Hematopoietic multipotent progenitor cell treated with erythropoietin and hydrocortisone succinate and interleukin-3 and kit ligand, for 6 days (in vitro differentiated cells): ENCODE measurements around the gene DRD1.
"Not testable (repeated sequence)": the region's sequence is repeated elsewhere in the genome, so short reads cannot be mapped to it uniquely, and the experiment has no call there.

Experiments
- DNase-seq: peaks from one replicate; pipeline ENCODE4 v3.0.0-alpha.2; 2015

DRD1 gene

GRCh38 chr5:175467983-175468690, 24.2 kb upstream of the DRD1 start:
- no peak for DNase-seq

DNA sequence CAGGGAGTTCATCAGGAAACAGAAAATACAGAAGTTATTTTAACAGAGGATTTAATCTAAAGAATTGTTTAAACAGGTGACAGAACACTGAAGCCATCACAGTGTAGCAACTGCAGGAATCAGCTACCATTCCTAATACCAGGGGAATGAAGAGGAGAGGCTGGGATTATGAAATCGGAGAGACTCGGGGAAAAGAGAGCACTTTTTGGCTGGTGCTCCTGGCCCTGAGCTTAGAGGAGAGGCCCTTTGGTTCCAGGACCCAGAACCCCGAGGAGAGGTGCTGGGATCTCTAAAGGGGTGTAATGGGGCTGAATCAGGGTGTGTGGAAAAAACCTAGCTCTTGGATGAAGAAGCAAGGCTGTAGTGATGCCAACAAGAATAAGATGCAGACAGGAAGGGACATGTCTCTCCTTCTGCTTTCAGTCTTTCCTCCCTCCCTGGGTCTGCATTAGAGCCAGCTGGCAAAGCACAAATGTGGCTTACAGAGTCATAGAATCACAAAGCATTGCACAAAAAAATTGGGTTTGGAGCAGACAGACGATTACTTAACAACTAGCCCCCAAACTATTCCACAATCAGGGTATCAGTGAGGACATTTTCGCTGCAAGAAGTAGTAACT, 22.8 kb upstream of the DRD1 start:
- no peak for DNase-seq

DNA sequence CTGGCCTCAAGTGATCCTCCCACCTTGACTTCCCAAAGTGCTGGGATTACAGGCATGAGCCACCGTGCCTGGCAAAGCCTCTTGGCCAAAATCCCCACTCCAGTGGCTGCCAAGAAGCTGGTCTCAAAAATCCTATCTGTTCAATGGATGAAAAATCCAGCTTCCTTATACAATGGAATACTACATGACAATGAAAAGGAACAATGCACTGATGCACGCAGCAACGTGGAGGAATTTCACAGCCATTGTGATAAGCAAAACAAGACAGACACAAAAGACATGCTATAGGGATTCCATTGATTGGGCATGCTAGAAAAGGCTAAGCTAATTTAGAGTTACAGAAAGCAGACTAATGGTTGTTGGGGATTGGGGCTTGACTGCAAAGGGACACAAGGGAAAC, 21.3 kb upstream of the DRD1 start:
- no peak for DNase-seq

GRCh38 chr5:175464942-175465233, 20.9 kb upstream of the DRD1 start:
- DNase-seq = no peak

DNA sequence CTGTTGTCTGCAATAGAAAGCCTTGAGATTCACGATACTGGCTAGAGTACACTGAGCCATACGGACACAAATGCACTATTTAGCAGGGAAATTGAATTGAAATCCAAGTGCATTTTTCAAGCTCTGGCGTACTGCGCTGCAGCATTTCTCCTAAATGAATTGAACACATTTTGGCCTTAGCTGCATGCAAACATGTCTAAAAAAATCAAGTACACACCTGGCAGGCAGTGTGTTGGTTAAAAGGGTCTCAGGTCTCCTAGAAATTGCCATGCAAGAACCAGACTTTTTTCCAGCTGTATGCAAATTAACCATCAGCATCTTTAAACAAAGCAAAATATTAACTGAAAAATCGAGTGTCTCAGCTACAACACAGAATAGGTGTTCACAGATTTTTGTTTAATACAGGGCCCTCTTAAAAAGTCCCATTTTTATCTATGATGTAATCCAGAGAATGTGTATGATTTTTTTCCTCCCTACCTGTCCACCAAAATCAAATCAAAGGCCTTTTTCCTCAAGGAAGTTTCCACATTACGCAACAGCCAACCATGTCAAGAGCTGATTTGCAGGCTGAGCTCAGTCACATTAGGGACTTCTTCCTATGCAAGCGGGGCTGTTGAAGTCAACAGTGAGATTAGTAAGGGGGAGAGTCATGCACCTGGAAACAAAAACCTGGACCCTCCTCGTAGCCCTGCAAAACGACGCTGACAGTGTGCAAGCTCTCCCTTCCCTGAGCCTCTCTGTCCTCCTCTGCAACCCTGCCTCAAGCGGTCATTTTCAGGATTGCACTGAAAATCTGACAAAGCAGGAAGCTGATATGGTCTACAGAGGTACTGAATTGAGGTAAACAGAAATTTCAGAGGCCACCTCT, 20.3 kb upstream of the DRD1 start:
- DNase-seq = peak; percentile 59

DNA sequence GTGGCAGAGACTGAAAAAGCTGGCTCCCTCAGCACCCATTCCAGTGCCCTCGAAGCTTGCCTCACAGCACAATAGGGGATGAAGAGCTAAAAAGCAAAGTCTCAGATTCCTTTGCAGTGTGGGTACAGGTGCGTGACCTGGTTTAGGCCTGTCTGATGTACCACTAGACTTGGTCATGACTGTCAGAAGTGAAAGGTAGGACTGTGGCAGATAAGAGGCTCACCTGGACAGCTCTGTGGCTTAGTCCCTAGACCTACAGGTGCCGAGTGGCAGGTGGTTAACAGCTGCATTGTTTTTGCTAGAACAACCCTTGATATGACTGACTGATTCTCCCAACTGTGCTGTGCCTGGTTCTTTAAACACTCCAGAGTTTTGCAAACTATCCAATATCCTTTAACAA, 19.7 kb upstream of the DRD1 start:
- DNase-seq = no peak

DNA sequence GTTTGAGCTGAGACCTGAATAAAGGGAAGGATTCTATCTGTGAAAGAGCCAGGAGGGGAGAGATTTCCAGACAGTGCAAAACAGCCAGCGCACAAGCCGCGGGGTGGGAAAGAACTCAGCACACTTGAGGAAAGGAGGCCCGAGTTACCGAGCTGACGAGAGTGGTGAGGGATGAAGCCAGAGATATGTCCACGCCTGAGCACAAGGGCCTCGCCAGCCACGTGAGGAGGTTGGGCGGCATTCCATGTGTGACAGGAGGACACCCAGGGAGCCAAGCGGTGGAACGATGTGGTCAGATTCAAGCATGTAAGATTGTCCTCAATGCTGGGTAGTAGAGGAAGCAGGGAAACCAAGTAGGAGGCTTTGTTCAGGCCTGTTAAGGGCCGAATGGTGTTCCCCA, 17.4 kb upstream of the DRD1 start:
- no peak for DNase-seq

- no peak for DNase-seq
These were observed 16.6 kb upstream of the DRD1 start for GRCh38 chr5:175460552-175460951.

GRCh38 chr5:175460126-175460525, 16.1 kb upstream of the DRD1 start:
- DNase-seq = peak; percentile 20

- DNase-seq = no peak
These were observed 13.5 kb upstream of the DRD1 start for GRCh38 chr5:175457466-175457865.

DNA sequence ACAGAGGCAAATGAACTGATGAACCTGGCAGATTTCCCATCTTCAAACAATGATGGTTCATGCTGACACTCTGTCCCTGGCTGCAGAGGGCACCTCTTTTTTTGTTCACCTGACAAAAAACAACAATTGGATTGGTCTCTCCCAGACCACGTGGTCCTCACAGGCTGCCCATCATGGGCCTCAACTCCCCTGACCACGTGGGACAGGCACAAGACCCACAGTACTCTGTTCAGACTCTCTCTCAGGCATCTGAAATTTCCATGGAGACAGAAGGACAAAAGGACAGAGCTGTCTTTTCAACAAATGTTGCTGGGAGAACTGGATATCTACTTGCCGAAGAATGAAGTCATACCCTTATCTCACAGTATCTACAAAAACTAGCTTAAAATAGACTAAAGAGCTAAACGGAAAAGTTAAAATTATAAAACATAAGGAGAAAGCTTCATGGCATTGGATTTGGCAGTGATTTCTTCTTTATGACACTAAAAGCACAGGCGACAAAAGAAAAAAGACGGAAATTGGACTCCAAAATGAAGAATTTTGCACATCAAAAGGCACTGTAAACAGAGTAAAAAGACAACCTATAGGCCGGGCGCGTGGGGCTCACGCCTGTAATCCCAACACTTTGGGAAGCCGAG, 12.2 kb upstream of the DRD1 start:
- no peak for DNase-seq

- DNase-seq = not testable (repeated sequence)
These were observed 10.4 kb upstream of the DRD1 start for GRCh38 chr5:175454338-175454737.

DNA sequence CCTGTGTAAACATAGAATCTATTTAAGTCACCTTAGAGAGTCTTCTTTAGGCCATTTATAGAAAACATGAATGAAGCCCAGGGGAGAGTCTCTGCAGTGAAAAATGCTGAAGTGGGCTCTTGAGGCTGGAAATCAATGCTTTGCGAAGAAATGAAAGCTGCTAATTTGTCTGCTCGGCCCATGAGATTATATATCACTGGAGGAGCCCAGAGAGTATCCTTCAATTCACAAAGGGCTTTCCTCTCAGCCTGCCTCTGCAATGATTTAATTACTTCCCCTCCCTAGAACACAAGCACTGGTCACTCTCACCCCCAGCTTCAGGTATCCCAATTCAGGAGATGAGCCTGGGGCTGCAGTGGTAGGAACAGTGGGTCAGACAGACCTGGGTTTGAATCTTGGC, 8.2 kb upstream of the DRD1 start:
- no peak for DNase-seq

GRCh38 chr5:175448276-175448675, 4.3 kb upstream of the DRD1 start:
- DNase-seq = no peak

DNA sequence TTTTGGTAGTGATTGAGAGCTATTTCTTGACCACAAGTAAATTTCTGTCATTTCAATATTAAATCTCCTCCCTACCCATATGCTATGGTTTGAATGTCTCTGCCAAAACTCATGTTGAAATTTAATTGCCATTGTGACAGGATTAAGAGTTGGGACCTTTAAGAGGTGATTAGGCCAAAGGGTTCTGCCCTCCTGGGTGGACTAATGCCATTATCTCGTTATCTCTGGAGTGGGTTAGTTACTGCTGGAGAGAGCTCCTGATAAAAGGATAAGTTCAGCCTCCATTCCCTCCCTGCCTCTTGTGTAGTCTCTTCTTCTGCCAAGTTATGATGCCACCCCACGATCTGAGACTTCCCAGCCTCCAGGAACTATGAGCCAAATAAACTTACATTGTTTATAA, 3.6 kb upstream of the DRD1 start:
- no peak for DNase-seq

GRCh38 chr5:175446378-175446777, 2.4 kb upstream of the DRD1 start:
- not testable (repeated sequence) for DNase-seq

DNA sequence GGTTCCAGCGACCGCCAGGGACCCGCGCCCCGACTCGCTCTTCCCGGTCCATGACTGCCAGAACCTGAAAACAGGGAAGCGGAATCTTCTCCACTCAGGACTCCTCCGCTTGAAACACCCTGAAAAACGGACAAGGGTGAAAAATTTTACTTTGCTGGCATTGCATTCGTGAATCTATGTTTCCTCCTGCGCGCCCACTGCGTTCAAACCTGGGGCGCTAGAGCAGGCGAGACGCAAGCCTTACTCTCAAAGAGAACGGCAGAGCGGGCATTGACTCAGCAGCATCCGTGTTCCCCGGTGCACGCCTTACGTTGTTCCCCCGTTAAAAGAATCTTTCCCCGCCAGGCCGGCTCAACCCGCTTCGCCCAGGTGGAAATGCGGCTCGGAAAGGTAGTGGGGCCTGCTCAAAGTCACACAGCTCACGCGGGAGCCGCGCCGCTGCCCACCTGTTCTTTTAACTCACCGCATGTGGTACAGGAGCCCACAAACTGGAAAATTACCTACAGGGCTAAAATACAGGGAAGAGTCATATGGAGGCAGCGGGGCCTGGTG, 999 bp upstream of the DRD1 start:
- no peak for DNase-seq

GRCh38 chr5:175443514-175444059, 395 bp downstream of the DRD1 start:
- no peak for DNase-seq

GRCh38 chr5:175438234-175438857, 5.6 kb downstream of the DRD1 start:
- DNase-seq = no peak

GRCh38 chr5:175436359-175436758, 7.6 kb downstream of the DRD1 start:
- no peak for DNase-seq

GRCh38 chr5:175434800-175435199, 9.2 kb downstream of the DRD1 start:
- DNase-seq = no peak

- DNase-seq = no peak
These were observed 16.2 kb downstream of the DRD1 start for GRCh38 chr5:175427762-175428161.

- DNase-seq = not testable (repeated sequence)
These were observed 19.4 kb downstream of the DRD1 start for GRCh38 chr5:175424594-175424993.
